ENCODE data around the gene KRTAP10-2. TPM values are rescaled to one million over a fixed set of nuclear protein-coding genes. Genes with fewer than 3 reads are reported as not detected.

KRTAP10-2 gene
- total RNA-seq, 1 experiment from 2014 or later: not detected

DNA sequence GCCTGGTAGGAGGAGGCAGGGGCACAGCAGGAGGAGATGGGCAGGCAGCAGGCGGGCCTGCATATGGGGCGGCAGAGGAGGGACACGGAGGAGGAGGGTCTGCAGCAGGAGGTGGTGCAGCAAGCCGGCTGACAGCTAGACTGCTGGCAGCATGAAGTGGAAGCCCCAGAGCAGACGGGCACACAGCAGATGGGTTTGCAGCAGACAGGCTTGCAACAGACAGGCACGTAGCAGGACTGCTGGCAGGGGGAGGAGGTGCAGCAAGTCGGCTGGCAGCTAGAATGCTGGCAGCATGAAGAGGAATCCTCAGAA, 28.5 kb upstream of the KRTAP10-2 start:
- Histone ChIP-seq H3K9me3 (ENCODE audit: control insufficient read depth in 1 of 2, insufficient read depth in 1 of 2, low read depth in 1 of 2, low read length in 2 of 2) (peaks cover 0 to 4% of the 10 kb centered on the region in 2 experiments; a peak in 2 of 4 replicates), H4K20me1 (ENCODE audit: insufficient read depth) (no peaks in the 10 kb centered on the region), H3K9me2 (ENCODE audit: insufficient read depth) (no peaks in the 10 kb centered on the region), H3K27me3 (ENCODE audit: insufficient read depth, low read length) (peaks cover 9% of the 10 kb centered on the region; the same call in 1 of the 2 replicates), H3K27ac (ENCODE audit: low read depth, low read length) (no peak overlapping the region), H3K4me3 (replicated peaks in 1 of 2; ENCODE audit: low read depth in 1 of 2, low read length in 2 of 2) (no peak overlapping the region), H2AFZ (ENCODE audit: low read depth, low read length, poor library complexity, severe bottlenecking) (no peak overlapping the region), H3K4me1 (ENCODE audit: control insufficient read depth in 1 of 2, insufficient read depth in 2 of 2, low read length in 2 of 2) (peaks cover 0 to under 1% of the 10 kb centered on the region in 2 experiments; a peak in 1 of 4 replicates), H3K9ac (ENCODE audit: low read length) (no peak overlapping the region), H3K4me2 (ENCODE audit: low read length) (no peak overlapping the region), H3K79me2 (ENCODE audit: insufficient read depth, low read length) (no peaks in the 10 kb centered on the region), H3K36me3 (ENCODE audit: control insufficient read depth in 1 of 2, insufficient read depth in 2 of 2, low read length in 2 of 2) (no peaks in the 10 kb centered on the region)
- RAD21 ChIA-PET (ENCODE audit: low non-redundant PET in 1 of 2, low total read pairs in 2 of 2, uncharacterized antibody in 2 of 2, unreplicated experiment in 2 of 2): no interaction called here
- intact Hi-C loops (cut with micrococcal nuclease): no loop called here
- POLR2A ChIA-PET: no interaction called here
- TF ChIP-seq, protein P1, sequence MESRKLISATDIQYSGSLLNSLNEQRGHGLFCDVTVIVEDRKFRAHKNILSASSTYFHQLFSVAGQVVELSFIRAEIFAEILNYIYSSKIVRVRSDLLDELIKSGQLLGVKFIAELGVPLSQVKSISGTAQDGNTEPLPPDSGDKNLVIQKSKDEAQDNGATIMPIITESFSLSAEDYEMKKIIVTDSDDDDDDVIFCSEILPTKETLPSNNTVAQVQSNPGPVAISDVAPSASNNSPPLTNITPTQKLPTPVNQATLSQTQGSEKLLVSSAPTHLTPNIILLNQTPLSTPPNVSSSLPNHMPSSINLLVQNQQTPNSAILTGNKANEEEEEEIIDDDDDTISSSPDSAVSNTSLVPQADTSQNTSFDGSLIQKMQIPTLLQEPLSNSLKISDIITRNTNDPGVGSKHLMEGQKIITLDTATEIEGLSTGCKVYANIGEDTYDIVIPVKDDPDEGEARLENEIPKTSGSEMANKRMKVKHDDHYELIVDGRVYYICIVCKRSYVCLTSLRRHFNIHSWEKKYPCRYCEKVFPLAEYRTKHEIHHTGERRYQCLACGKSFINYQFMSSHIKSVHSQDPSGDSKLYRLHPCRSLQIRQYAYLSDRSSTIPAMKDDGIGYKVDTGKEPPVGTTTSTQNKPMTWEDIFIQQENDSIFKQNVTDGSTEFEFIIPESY (IDR thresholded peaks at IDR 0.05; ENCODE audit: extremely low read depth, insufficient replicate concordance, low read length): no peak
- no peak for TF ChIP-seq CBX3 (IDR thresholded peaks at IDR 0.05; ENCODE audit: low read depth)
- no peak for TF ChIP-seq EZH2phosphoT487 (IDR thresholded peaks at IDR 0.05; ENCODE audit: borderline replicate concordance)
- TF ChIP-seq ZFX (IDR thresholded peaks at IDR 0.05): no peak
- TF ChIP-seq, protein P2, sequence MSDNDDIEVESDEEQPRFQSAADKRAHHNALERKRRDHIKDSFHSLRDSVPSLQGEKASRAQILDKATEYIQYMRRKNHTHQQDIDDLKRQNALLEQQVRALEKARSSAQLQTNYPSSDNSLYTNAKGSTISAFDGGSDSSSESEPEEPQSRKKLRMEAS (IDR thresholded peaks at IDR 0.05): no peak
- no peak for TF ChIP-seq TCF7L2 (IDR thresholded peaks at IDR 0.05; ENCODE audit: borderline replicate concordance, extremely low read depth, insufficient read depth, insufficient read length)
- TF ChIP-seq YY1 (IDR thresholded peaks at IDR 0.05; ENCODE audit: extremely low read depth, insufficient replicate concordance, low read depth, low read length): no peak
- TF ChIP-seq EZH2 (IDR thresholded peaks at IDR 0.05): no peak
- no peak for TF ChIP-seq EGR1 (IDR thresholded peaks at IDR 0.05; ENCODE audit: low read depth)
- no peak for TF ChIP-seq RAD21 (IDR thresholded peaks at IDR 0.05; ENCODE audit: low read depth)
- no peak for TF ChIP-seq JUND (IDR thresholded peaks at IDR 0.05)
- TF ChIP-seq POLR2AphosphoS5 (IDR thresholded peaks at IDR 0.05; ENCODE audit: low read depth, low read length): no peak
- no peak for TF ChIP-seq POLR2A (IDR thresholded peaks at IDR 0.05; ENCODE audit: borderline replicate concordance, extremely low read depth, insufficient read depth, insufficient read length)
- ATAC-seq (no peak), DNase-seq (ENCODE audit: low read depth, low spot score) (no peak)
- CTCF ChIA-PET: no interaction called here
- BruUV-seq (replicated peaks): no TSS peak

Measured in HCT116 (cell line).